Stimulated activated CD8-positive, alpha-beta memory T cell treated with anti-CD3 and anti-CD28 coated beads, Interleukin-7, amount 100 ng/mL, for 24 hours (primary cell): ENCODE data around the gene IFITM10.

Experiments
- DNase-seq: peaks from one replicate; pipeline ENCODE4 v3.0.0-alpha.2; 2020; ENCODE audit warnings: low read depth

IFITM10 gene

GRCh38 chr11:1750481-1750839, at the start of gene IFITM10:
Gene IFITM10 (minus strand): TSS chr11:1750595. CDS start chr11:1750442, 153 bp downstream.
- no peak for DNase-seq

GRCh38 chr11:1797391-1798125, 47.2 kb upstream of the IFITM10 start:
- DNase-seq: no peak

- DNase-seq: no peak
These were observed 46.1 kb upstream of the IFITM10 start for GRCh38 chr11:1796413-1797011.

- no peak for DNase-seq
These were observed 42.7 kb upstream of the IFITM10 start for GRCh38 chr11:1793081-1793480.

- no peak for DNase-seq
These were observed 42.1 kb upstream of the IFITM10 start for GRCh38 chr11:1792461-1792860.

- DNase-seq: no peak
These were observed 41.5 kb upstream of the IFITM10 start for GRCh38 chr11:1791912-1792311.

GRCh38 chr11:1786466-1786865, 36.1 kb upstream of the IFITM10 start:
- no peak for DNase-seq

- DNase-seq: no peak
These were observed 35.5 kb upstream of the IFITM10 start for GRCh38 chr11:1785749-1786413.

GRCh38 chr11:1784761-1785650, 34.6 kb upstream of the IFITM10 start:
- no peak for DNase-seq

- DNase-seq: no peak
These were observed 33.5 kb upstream of the IFITM10 start for GRCh38 chr11:1783725-1784529.

GRCh38 chr11:1782831-1783724, 32.7 kb upstream of the IFITM10 start:
- no peak for DNase-seq

GRCh38 chr11:1782031-1782590, 31.7 kb upstream of the IFITM10 start:
- no peak for DNase-seq

- no peak for DNase-seq
These were observed 31.2 kb upstream of the IFITM10 start for GRCh38 chr11:1781593-1781975.

GRCh38 chr11:1780700-1781592, 30.6 kb upstream of the IFITM10 start:
- no peak for DNase-seq

- no peak for DNase-seq
These were observed 29.7 kb upstream of the IFITM10 start for GRCh38 chr11:1779806-1780699.

- DNase-seq: no peak
These were observed 28.8 kb upstream of the IFITM10 start for GRCh38 chr11:1779034-1779805.
